ENCODE measurements around the gene FCGBP. TPM values are rescaled to one million over a fixed set of nuclear protein-coding genes. Genes with fewer than 3 reads are reported as not detected.

The FCGBP gene
- total and polyA plus RNA-seq, 7 donors: 0.45 to 8.7 (median 7.1) TPM

- WGBS, 3 donors: 56 to 60% (median 58%) methylated on average over 5 of the region's 5 CpGs
- H3K4me3 ChIP-seq: no peak overlapping the region
- no peak overlapping the region for H3K27ac ChIP-seq
- DNase-seq (no peak), ATAC-seq (no peak)
- intact Hi-C loops (cut with DNase I): no loop called here
- H3K9me3 ChIP-seq: no peaks in the 10 kb centered on the region
- peaks cover 0 to 33% (median 4%) of the 10 kb centered on the region in 3 donors for H3K27me3 ChIP-seq (ENCODE audit: insufficient read depth in 3 of 3, low read length in 2 of 3)
- no peaks in the 10 kb centered on the region for H3K4me1 ChIP-seq
- no peak for TF ChIP-seq CTCF (IDR thresholded peaks at IDR 0.05)
- no peaks in the 10 kb centered on the region for H3K36me3 ChIP-seq (ENCODE audit: insufficient read depth in 1 of 2, low read depth in 1 of 2)
Observed at GRCh38 chr19:39916851-39917396, 17.5 kb downstream of the FCGBP start.

GRCh38 chr19:39916236-39916635, 18.2 kb downstream of the FCGBP start:
- Histone ChIP-seq H3K4me1 (no peaks in the 10 kb centered on the region), H3K27ac (no peak overlapping the region), H3K27me3 (ENCODE audit: insufficient read depth in 3 of 3, low read length in 2 of 3) (peaks cover 0 to 33% (median 4%) of the 10 kb centered on the region in 3 donors), H3K4me3 (no peak overlapping the region), H3K36me3 (ENCODE audit: insufficient read depth in 1 of 2, low read depth in 1 of 2) (no peaks in the 10 kb centered on the region), H3K9me3 (no peaks in the 10 kb centered on the region)
- DNase-seq: no peak
- no peak for ATAC-seq
- TF ChIP-seq CTCF (IDR thresholded peaks at IDR 0.05): no peak
- WGBS, 3 donors: 34 to 57% (median 42%) methylated on average over 5 of the region's 5 CpGs
- intact Hi-C loops (cut with DNase I): no loop called here

GRCh38 chr19:39915848-39916215, 18.6 kb downstream of the FCGBP start:
- H3K27ac ChIP-seq: no peak overlapping the region
- WGBS, 3 donors: 67 to 79% (median 68%) methylated on average over 15 to 17 of the region's 17 CpGs
- TF ChIP-seq CTCF (IDR thresholded peaks at IDR 0.05): no peak
- no peaks in the 10 kb centered on the region for H3K9me3 ChIP-seq
- no peak for ATAC-seq
- DNase-seq: no peak
- intact Hi-C loops (cut with DNase I): no loop called here
- no peaks in the 10 kb centered on the region for H3K4me1 ChIP-seq
- peaks cover 0 to 33% (median 4%) of the 10 kb centered on the region in 3 donors for H3K27me3 ChIP-seq (ENCODE audit: insufficient read depth in 3 of 3, low read length in 2 of 3)
- no peak overlapping the region for H3K4me3 ChIP-seq
- no peaks in the 10 kb centered on the region for H3K36me3 ChIP-seq (ENCODE audit: insufficient read depth in 1 of 2, low read depth in 1 of 2)

GRCh38 chr19:39915101-39915847, 19.2 kb downstream of the FCGBP start:
- TF ChIP-seq CTCF (IDR thresholded peaks at IDR 0.05): no peak
- no peaks in the 10 kb centered on the region for H3K4me1 ChIP-seq
- WGBS, 3 donors: 28 to 49% (median 34%) methylated on average over 71 of the region's 71 CpGs
- H3K36me3 ChIP-seq (ENCODE audit: insufficient read depth in 1 of 2, low read depth in 1 of 2): no peaks in the 10 kb centered on the region
- peaks cover 0 to 33% (median 4%) of the 10 kb centered on the region in 3 donors for H3K27me3 ChIP-seq (ENCODE audit: insufficient read depth in 3 of 3, low read length in 2 of 3)
- no peak overlapping the region for H3K27ac ChIP-seq
- ATAC-seq: no peak
- no peaks in the 10 kb centered on the region for H3K9me3 ChIP-seq
- intact Hi-C loops (cut with DNase I): no loop called here
- DNase-seq: no peak
- H3K4me3 ChIP-seq: no peak overlapping the region

All from psoas muscle (tissue), 8 donors.